NCI-H524 treated with DMSO at 0.1 percent for 48 hours (cell line): ENCODE results near the gene POU5F1.
A peak's percentile ranks its signal among the peaks of the same experiment; 100 is the strongest.
"Not testable (repeated sequence)": the region's sequence is repeated elsewhere in the genome, so short reads cannot be mapped to it uniquely, and the experiment has no call there.

Source experiments
- DNase-seq: peaks from one replicate; lab custom pipeline; 2025; lab: John Stamatoyannopoulos, UW

The POU5F1 gene

GRCh38 chr6:31165986-31166385, 4.5 kb downstream of the POU5F1 start:
- DNase-seq, result no peak

GRCh38 chr6:31165064-31165832, 5.2 kb downstream of the POU5F1 start:
- not testable (repeated sequence) for DNase-seq

GRCh38 chr6:31164475-31165063, 5.9 kb downstream of the POU5F1 start:
- not testable (repeated sequence) for DNase-seq

- DNase-seq, result no peak
These were observed 6.6 kb downstream of the POU5F1 start for GRCh38 chr6:31163922-31164321.

GRCh38 chr6:31162463-31163165, 7.9 kb downstream of the POU5F1 start:
- DNase-seq, result no peak

- DNase-seq, result no peak
These were observed 9.0 kb downstream of the POU5F1 start for GRCh38 chr6:31161216-31162126.

- DNase-seq, result no peak
These were observed 11.3 kb downstream of the POU5F1 start for GRCh38 chr6:31158863-31159855.

- DNase-seq, result peak; percentile 95
These were observed 12.2 kb downstream of the POU5F1 start, which contains the start of gene TCF19 for GRCh38 chr6:31158140-31158862. Gene TCF19 (plus strand): TSS chr6:31158589. CDS start chr6:31159470, 881 bp downstream.

- no peak for DNase-seq
These were observed 12.9 kb downstream of the POU5F1 start, which contains the start of gene CCHCR1 for GRCh38 chr6:31157513-31158139. Gene CCHCR1 (minus strand): TSS chr6:31157802. CDS start chr6:31157600, 202 bp downstream.

- no peak for DNase-seq
These were observed 13.8 kb downstream of the POU5F1 start for GRCh38 chr6:31156641-31157040.

GRCh38 chr6:31154436-31154835, 16.0 kb downstream of the POU5F1 start:
- no peak for DNase-seq

- no peak for DNase-seq
These were observed 17.7 kb downstream of the POU5F1 start for GRCh38 chr6:31152781-31153180.

- DNase-seq, result no peak
These were observed 20.5 kb downstream of the POU5F1 start for GRCh38 chr6:31149827-31150447.

GRCh38 chr6:31145386-31145785, 25.1 kb downstream of the POU5F1 start:
- no peak for DNase-seq

GRCh38 chr6:31144970-31145340, 25.5 kb downstream of the POU5F1 start:
- DNase-seq, result no peak

- DNase-seq, result no peak
These were observed 26.0 kb downstream of the POU5F1 start for GRCh38 chr6:31144296-31144969.

- DNase-seq, result no peak
These were observed 27.3 kb downstream of the POU5F1 start for GRCh38 chr6:31143148-31143547.

GRCh38 chr6:31142361-31142761, 28.1 kb downstream of the POU5F1 start:
- DNase-seq, result no peak
